DND-41 (cell line): ENCODE measurements around the gene ADK.

ENCODE experiments used
- EZH2 ChIP-seq: IDR thresholded peaks from 3 replicates; pipeline ENCODE4 v1.6.1; 2012; ENCODE audit warnings: borderline replicate concordance, low read depth, mild to moderate bottlenecking, moderate library complexity, low read length, inconsistent platforms; ENCODE audit not compliant: severe bottlenecking
- TF ChIP-seq, protein P1 (sequence below): IDR thresholded peaks from 2 replicates; pipeline ENCODE4 v1.5.1; 2012; ENCODE audit warnings: borderline replicate concordance, low read length, moderate library complexity, mild to moderate bottlenecking; ENCODE audit not compliant: poor library complexity, severe bottlenecking; ENCODE audit errors: extremely low read depth

DNA sequence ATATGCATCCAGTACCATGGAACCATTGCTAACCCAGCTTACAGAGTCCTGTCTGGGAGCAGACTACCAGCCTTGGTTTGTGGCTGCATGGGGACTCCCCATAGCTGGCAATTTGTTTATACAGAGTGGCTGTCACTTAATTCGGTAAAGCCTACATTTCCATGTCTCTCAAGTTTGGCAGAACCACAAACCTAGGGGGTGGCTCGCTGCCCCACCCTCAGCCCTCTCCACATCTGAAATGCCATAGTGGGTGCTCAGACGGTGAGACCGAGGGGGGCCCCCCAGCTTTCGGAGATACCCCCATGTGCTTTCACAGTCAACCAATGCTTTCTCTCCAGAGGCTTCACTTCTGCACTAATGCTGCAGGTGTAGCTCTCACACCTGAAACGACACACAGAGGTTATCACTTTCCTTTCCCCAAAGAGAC, 599.8 kb downstream of the ADK start:
- TF ChIP-seq, protein P1, sequence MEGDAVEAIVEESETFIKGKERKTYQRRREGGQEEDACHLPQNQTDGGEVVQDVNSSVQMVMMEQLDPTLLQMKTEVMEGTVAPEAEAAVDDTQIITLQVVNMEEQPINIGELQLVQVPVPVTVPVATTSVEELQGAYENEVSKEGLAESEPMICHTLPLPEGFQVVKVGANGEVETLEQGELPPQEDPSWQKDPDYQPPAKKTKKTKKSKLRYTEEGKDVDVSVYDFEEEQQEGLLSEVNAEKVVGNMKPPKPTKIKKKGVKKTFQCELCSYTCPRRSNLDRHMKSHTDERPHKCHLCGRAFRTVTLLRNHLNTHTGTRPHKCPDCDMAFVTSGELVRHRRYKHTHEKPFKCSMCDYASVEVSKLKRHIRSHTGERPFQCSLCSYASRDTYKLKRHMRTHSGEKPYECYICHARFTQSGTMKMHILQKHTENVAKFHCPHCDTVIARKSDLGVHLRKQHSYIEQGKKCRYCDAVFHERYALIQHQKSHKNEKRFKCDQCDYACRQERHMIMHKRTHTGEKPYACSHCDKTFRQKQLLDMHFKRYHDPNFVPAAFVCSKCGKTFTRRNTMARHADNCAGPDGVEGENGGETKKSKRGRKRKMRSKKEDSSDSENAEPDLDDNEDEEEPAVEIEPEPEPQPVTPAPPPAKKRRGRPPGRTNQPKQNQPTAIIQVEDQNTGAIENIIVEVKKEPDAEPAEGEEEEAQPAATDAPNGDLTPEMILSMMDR = no peak
- no peak for TF ChIP-seq EZH2
